Stimulated activated CD8-positive, alpha-beta memory T cell treated with anti-CD3 and anti-CD28 coated beads, Interleukin-4, amount 100 ng/mL, for 4 hours (primary cell): Measurements from ENCODE around the gene ADM5.

Experiments used
- DNase-seq, 2 donors: peaks; one replicate each; pipeline ENCODE4 v3.0.0-alpha.2; 2020; ENCODE audit warnings: low read depth in 2 of 2, low spot score in 1 of 2

The ADM5 gene

GRCh38 chr19:49689133-49690078, at the start of gene ADM5:
TSS of gene ADM5 (plus strand) at chr19:49689594. CDS start at chr19:49689838, 244 bp downstream.
- DNase-seq: no peak

- peak; percentile 100 for DNase-seq
Observed at GRCh38 chr19:49640113-49640898, 49.1 kb upstream of the ADM5 start, which contains the start of gene RRAS. TSS of gene RRAS (minus strand) at chr19:49640143. CDS start at chr19:49640098, 45 bp downstream.

- peak; percentile 95 to 99 for DNase-seq
Observed at GRCh38 chr19:49641688-49642491, 47.5 kb upstream of the ADM5 start, which contains the start of gene SCAF1. TSS of gene SCAF1 (plus strand) at chr19:49642209. CDS start at chr19:49645027, 2,818 bp downstream.

GRCh38 chr19:49642492-49643035, 46.8 kb upstream of the ADM5 start:
- DNase-seq: no peak

GRCh38 chr19:49643466-49643865, 45.9 kb upstream of the ADM5 start:
- no peak for DNase-seq

- no peak for DNase-seq
Observed at GRCh38 chr19:49645592-49645991, 43.8 kb upstream of the ADM5 start.

- DNase-seq: no peak
Observed at GRCh38 chr19:49645995-49646394, 43.4 kb upstream of the ADM5 start.

GRCh38 chr19:49646586-49646985, 42.8 kb upstream of the ADM5 start:
- DNase-seq: no peak

- no peak for DNase-seq
Observed at GRCh38 chr19:49651029-49651819, 38.2 kb upstream of the ADM5 start.

- no peak for DNase-seq
Observed at GRCh38 chr19:49651820-49652550, 37.4 kb upstream of the ADM5 start.

- DNase-seq: no peak
Observed at GRCh38 chr19:49652551-49653465, 36.6 kb upstream of the ADM5 start.

GRCh38 chr19:49653466-49653806, 36.0 kb upstream of the ADM5 start:
- DNase-seq: no peak

GRCh38 chr19:49654581-49654980, 34.8 kb upstream of the ADM5 start:
- no peak for DNase-seq

- DNase-seq: no peak
Observed at GRCh38 chr19:49655570-49656455, 33.6 kb upstream of the ADM5 start.

- no peak for DNase-seq
Observed at GRCh38 chr19:49656456-49657109, 32.8 kb upstream of the ADM5 start.

- no peak for DNase-seq
Observed at GRCh38 chr19:49657493-49658138, 31.8 kb upstream of the ADM5 start.
